ENCODE results near the gene JAG1. TPM values are rescaled to one million over a fixed set of nuclear protein-coding genes. Genes with fewer than 3 reads are reported as not detected.

Gene JAG1
- total and polyA plus RNA-seq, 7 experiments from 2014 or later: 0.07 to 7.0 (median 0.62) TPM; not detected in 2

GRCh38 chr20:10611357-10611756, 62.4 kb downstream of the JAG1 start:
- Mint-ChIP-seq H3K27ac (no peak overlapping the region), H3K36me3 (peaks cover 3 to 75% (median 31%) of the 10 kb centered on the region in 5 donors), H3K4me1 (peaks cover 0 to 2% (median 0%) of the 10 kb centered on the region in 7 donors), H3K4me3 (no peak overlapping the region), H3K9me3 (no peaks in the 10 kb centered on the region), H3K27me3 (no peaks in the 10 kb centered on the region)
- POLR2A ChIA-PET: no interaction called here
- no peak overlapping the region for H3K27ac ChIP-seq (ENCODE audit: low read depth, low read length)
- no peaks in the 10 kb centered on the region for H3K4me1 ChIP-seq (ENCODE audit: control insufficient read depth in 2 of 2, insufficient read depth in 2 of 2, low read length in 2 of 2)
- intact Hi-C loops (cut with micrococcal nuclease): no loop called here
- DNase-seq (no peak), ATAC-seq (no peak)
- no peak overlapping the region for H3K4me3 ChIP-seq (ENCODE audit: low read length)
- CTCF ChIA-PET: no interaction called here
- no peaks in the 10 kb centered on the region for H3K27me3 ChIP-seq (ENCODE audit: control insufficient read depth in 2 of 2, insufficient read depth in 2 of 2, low read length in 2 of 2)
- no peaks in the 10 kb centered on the region for H3K9me3 ChIP-seq (ENCODE audit: control insufficient read depth in 2 of 3, low read length in 3 of 3)
- H3K36me3 ChIP-seq (ENCODE audit: control insufficient read depth in 2 of 3, insufficient read depth in 3 of 3, low read length in 3 of 3): peaks cover 0 to 3% (median 0%) of the 10 kb centered on the region in 3 experiments

GRCh38 chr20:10610251-10610650, 63.5 kb downstream of the JAG1 start:
- Histone ChIP-seq H3K4me1 (ENCODE audit: control insufficient read depth in 2 of 2, insufficient read depth in 2 of 2, low read length in 2 of 2) (no peaks in the 10 kb centered on the region), H3K27me3 (ENCODE audit: control insufficient read depth in 2 of 2, insufficient read depth in 2 of 2, low read length in 2 of 2) (no peaks in the 10 kb centered on the region), H3K9me3 (ENCODE audit: control insufficient read depth in 2 of 3, low read length in 3 of 3) (no peaks in the 10 kb centered on the region), H3K36me3 (ENCODE audit: control insufficient read depth in 2 of 3, insufficient read depth in 3 of 3, low read length in 3 of 3) (peaks cover 0 to 3% (median 0%) of the 10 kb centered on the region in 3 experiments), H3K27ac (ENCODE audit: low read depth, low read length) (no peak overlapping the region), H3K4me3 (ENCODE audit: low read length) (no peak overlapping the region)
- CTCF ChIA-PET: interaction anchor here (0.9 kb wide), 1 partner anchor 183 kb away, joined by 4 read pairs; no protein-coding TSS in a partner anchor
- H3K36me3 Mint-ChIP-seq: peaks cover 3 to 65% (median 22%) of the 10 kb centered on the region in 5 donors
- H3K4me1 Mint-ChIP-seq: peaks cover 0 to 2% (median 0%) of the 10 kb centered on the region in 7 donors
- ATAC-seq (no peak), DNase-seq (no peak)
- POLR2A ChIA-PET: no interaction called here
- H3K27me3 Mint-ChIP-seq: no peaks in the 10 kb centered on the region
- H3K27ac Mint-ChIP-seq: no peak overlapping the region
- no peak overlapping the region for H3K4me3 Mint-ChIP-seq
- intact Hi-C loops (cut with micrococcal nuclease): no loop called here
- H3K9me3 Mint-ChIP-seq: no peaks in the 10 kb centered on the region

GRCh38 chr20:10609770-10610169, 64.0 kb downstream of the JAG1 start:
- CTCF ChIA-PET: interaction anchor here (0.9 kb wide), 1 partner anchor 183 kb away, joined by 4 read pairs; no protein-coding TSS in a partner anchor
- Mint-ChIP-seq H3K36me3 (peaks cover 0 to 64% (median 19%) of the 10 kb centered on the region in 5 donors), H3K9me3 (no peaks in the 10 kb centered on the region)

GRCh38 chr20:10609276-10609675, 64.5 kb downstream of the JAG1 start:
- Histone ChIP-seq H3K4me3 (ENCODE audit: low read length) (no peak overlapping the region), H3K27ac (ENCODE audit: low read depth, low read length) (no peak overlapping the region), H3K4me1 (ENCODE audit: control insufficient read depth in 2 of 2, insufficient read depth in 2 of 2, low read length in 2 of 2) (no peaks in the 10 kb centered on the region), H3K36me3 (ENCODE audit: control insufficient read depth in 2 of 3, insufficient read depth in 3 of 3, low read length in 3 of 3) (peaks cover 0 to 2% (median 0%) of the 10 kb centered on the region in 3 experiments), H3K9me3 (ENCODE audit: control insufficient read depth in 2 of 3, low read length in 3 of 3) (no peaks in the 10 kb centered on the region), H3K27me3 (ENCODE audit: control insufficient read depth in 2 of 2, insufficient read depth in 2 of 2, low read length in 2 of 2) (no peaks in the 10 kb centered on the region)
- Mint-ChIP-seq H3K9me3 (no peaks in the 10 kb centered on the region), H3K27me3 (no peaks in the 10 kb centered on the region), H3K27ac (no peak overlapping the region), H3K36me3 (peaks cover 3 to 62% (median 19%) of the 10 kb centered on the region in 5 donors), H3K4me3 (no peak overlapping the region), H3K4me1 (peaks cover 0 to 2% (median 0%) of the 10 kb centered on the region in 7 donors)
- ATAC-seq (no peak), DNase-seq (no peak)
- POLR2A ChIA-PET: no interaction called here
- CTCF ChIA-PET: interaction anchor here (0.9 kb wide), 1 partner anchor 182 kb away, joined by 4 read pairs; no protein-coding TSS in a partner anchor
- intact Hi-C loops (cut with micrococcal nuclease): no loop called here

More at GRCh38 chr20:10609770-10610169, 64.0 kb downstream of the JAG1 start:
- Histone ChIP-seq H3K4me3 (ENCODE audit: low read length) (no peak overlapping the region), H3K27me3 (ENCODE audit: control insufficient read depth in 2 of 2, insufficient read depth in 2 of 2, low read length in 2 of 2) (no peaks in the 10 kb centered on the region), H3K36me3 (ENCODE audit: control insufficient read depth in 2 of 3, insufficient read depth in 3 of 3, low read length in 3 of 3) (peaks cover 0 to 3% (median 0%) of the 10 kb centered on the region in 3 experiments), H3K9me3 (ENCODE audit: control insufficient read depth in 2 of 3, low read length in 3 of 3) (no peaks in the 10 kb centered on the region), H3K4me1 (ENCODE audit: control insufficient read depth in 2 of 2, insufficient read depth in 2 of 2, low read length in 2 of 2) (no peaks in the 10 kb centered on the region), H3K27ac (ENCODE audit: low read depth, low read length) (no peak overlapping the region)
- ATAC-seq (no peak), DNase-seq (no peak)
- Mint-ChIP-seq H3K4me1 (peaks cover 0 to 2% (median 0%) of the 10 kb centered on the region in 7 donors), H3K27ac (no peak overlapping the region), H3K27me3 (no peaks in the 10 kb centered on the region), H3K4me3 (no peak overlapping the region)
- POLR2A ChIA-PET: no interaction called here
- intact Hi-C loops (cut with micrococcal nuclease): no loop called here

- no peak overlapping the region for H3K27ac Mint-ChIP-seq
- peaks cover 14 to 70% (median 33%) of the 10 kb centered on the region in 5 donors for H3K36me3 Mint-ChIP-seq
- no peak overlapping the region for H3K4me3 ChIP-seq (ENCODE audit: low read length)
- peaks cover 0 to 8% (median 0%) of the 10 kb centered on the region in 7 donors for H3K4me1 Mint-ChIP-seq
- H3K4me1 ChIP-seq (ENCODE audit: control insufficient read depth in 2 of 2, insufficient read depth in 2 of 2, low read length in 2 of 2): no peaks in the 10 kb centered on the region
- no peaks in the 10 kb centered on the region for H3K27me3 ChIP-seq (ENCODE audit: control insufficient read depth in 2 of 2, insufficient read depth in 2 of 2, low read length in 2 of 2)
- no peak overlapping the region for H3K27ac ChIP-seq (ENCODE audit: low read depth, low read length)
- no peaks in the 10 kb centered on the region for H3K9me3 ChIP-seq (ENCODE audit: control insufficient read depth in 2 of 3, low read length in 3 of 3)
- H3K36me3 ChIP-seq (ENCODE audit: control insufficient read depth in 2 of 3, insufficient read depth in 3 of 3, low read length in 3 of 3): no peaks in the 10 kb centered on the region
- no peak for DNase-seq
- intact Hi-C loops (cut with micrococcal nuclease): no loop called here
- no peaks in the 10 kb centered on the region for H3K9me3 Mint-ChIP-seq
- H3K27me3 Mint-ChIP-seq: no peaks in the 10 kb centered on the region
- CTCF ChIA-PET: no interaction called here
- POLR2A ChIA-PET: no interaction called here
- no peak overlapping the region for H3K4me3 Mint-ChIP-seq
- no peak for ATAC-seq
Observed at GRCh38 chr20:10605547-10606195, 68.1 kb downstream of the JAG1 start.

- DNase-seq (no peak), ATAC-seq (no peak)
- H3K4me1 Mint-ChIP-seq: peaks cover 0 to 7% (median 0%) of the 10 kb centered on the region in 7 donors
- ChIA-PET POLR2A (no interaction called here), CTCF (no interaction called here)
- H3K9me3 ChIP-seq (ENCODE audit: control insufficient read depth in 2 of 3, low read length in 3 of 3): no peaks in the 10 kb centered on the region
- no peaks in the 10 kb centered on the region for H3K27me3 Mint-ChIP-seq
- no peaks in the 10 kb centered on the region for H3K36me3 ChIP-seq (ENCODE audit: control insufficient read depth in 2 of 3, insufficient read depth in 3 of 3, low read length in 3 of 3)
- peaks cover 14 to 70% (median 37%) of the 10 kb centered on the region in 5 donors for H3K36me3 Mint-ChIP-seq
- no peak overlapping the region for H3K27ac ChIP-seq (ENCODE audit: low read depth, low read length)
- no peaks in the 10 kb centered on the region for H3K4me1 ChIP-seq (ENCODE audit: control insufficient read depth in 2 of 2, insufficient read depth in 2 of 2, low read length in 2 of 2)
- H3K9me3 Mint-ChIP-seq: no peaks in the 10 kb centered on the region
- no peak overlapping the region for H3K4me3 Mint-ChIP-seq
- intact Hi-C loops (cut with micrococcal nuclease): no loop called here
- H3K27me3 ChIP-seq (ENCODE audit: control insufficient read depth in 2 of 2, insufficient read depth in 2 of 2, low read length in 2 of 2): no peaks in the 10 kb centered on the region
- no peak overlapping the region for H3K4me3 ChIP-seq (ENCODE audit: low read length)
- no peak overlapping the region for H3K27ac Mint-ChIP-seq
Observed at GRCh38 chr20:10604865-10605440, 68.8 kb downstream of the JAG1 start.

Measured in naive thymus-derived CD4-positive, alpha-beta T cell (primary cell).